SK-N-SH treated with all-trans-retinoic acid at 6 μM for 48 hours (cell line): Measurements from ENCODE around the gene LRP5.

Source experiments
- ATAC-seq: fragments of 200-7000 bp; cut with Tn5 transposase; 3 replicates; pipeline ENCODE4 v1.9.1; 2020; ENCODE audit warnings: mild to moderate bottlenecking, moderate library complexity
- BACH2 ChIP-seq: fragments of 250-450 bp; sonication (Bioruptor Pico); IDR thresholded peaks from 2 replicates; pipeline ENCODE4 v1.9.0; 2021; ENCODE audit warnings: mild to moderate bottlenecking, borderline replicate concordance
- CSDC2 ChIP-seq: fragments of 250-450 bp; sonication (Bioruptor Pico); IDR thresholded peaks from 2 replicates; pipeline ENCODE4 v1.5.0; 2020; ENCODE audit warnings: mild to moderate bottlenecking, moderate library complexity
- ESRRG ChIP-seq: fragments of 250-450 bp; sonication (Bioruptor Pico); IDR thresholded peaks from 2 replicates; pipeline ENCODE4 v1.6.1; 2021; ENCODE audit warnings: mild to moderate bottlenecking
- GLIS3 ChIP-seq: fragments of 250-450 bp; sonication (Bioruptor Pico); IDR thresholded peaks from 2 replicates; pipeline ENCODE4 v1.5.0; 2020; ENCODE audit warnings: mild to moderate bottlenecking, moderate library complexity
- ISL1 ChIP-seq: fragments of 250-450 bp; sonication (Bioruptor Pico); IDR thresholded peaks from 2 replicates; pipeline ENCODE4 v2.1.2; 2022; ENCODE audit warnings: mild to moderate bottlenecking, moderate library complexity
- OSR1 ChIP-seq: fragments of 250-450 bp; sonication (Bioruptor Pico); IDR thresholded peaks from 2 replicates; pipeline ENCODE4 v1.8.0; 2022; ENCODE audit warnings: moderate library complexity, mild to moderate bottlenecking, inconsistent platforms
- PPARA ChIP-seq: fragments of 250-450 bp; sonication (Bioruptor Pico); IDR thresholded peaks from 2 replicates; pipeline ENCODE4 v1.5.0; 2020; ENCODE audit warnings: mild to moderate bottlenecking, borderline replicate concordance
- RARB ChIP-seq: fragments of 250-450 bp; sonication (Bioruptor Pico); IDR thresholded peaks from 2 replicates; pipeline ENCODE4 v1.8.0; 2021; ENCODE audit warnings: mild to moderate bottlenecking, moderate library complexity
- SNAI2 ChIP-seq: fragments of 250-450 bp; sonication (Bioruptor Pico); IDR thresholded peaks from 2 replicates; pipeline ENCODE4 v1.5.0; 2020; ENCODE audit warnings: mild to moderate bottlenecking, moderate library complexity
- TCF4 ChIP-seq: fragments of 250-450 bp; sonication (Bioruptor Pico); IDR thresholded peaks from 2 replicates; pipeline ENCODE4 v1.8.0; 2021; ENCODE audit warnings: mild to moderate bottlenecking, moderate library complexity, borderline replicate concordance
- ZC3H10 ChIP-seq: fragments of 250-450 bp; sonication (Bioruptor Pico); IDR thresholded peaks from 2 replicates; pipeline ENCODE4 v1.5.1; 2021; ENCODE audit warnings: mild to moderate bottlenecking, moderate library complexity
- ZFP3 ChIP-seq: fragments of 250-450 bp; sonication (Bioruptor Pico); IDR thresholded peaks from 2 replicates; pipeline ENCODE4 v1.5.0; 2020; ENCODE audit warnings: mild to moderate bottlenecking, moderate library complexity
- ZFP30 ChIP-seq: fragments of 450-650 bp; formaldehyde crosslinking; IDR thresholded peaks from 2 replicates; pipeline ENCODE4 v1.5.0; 2022; ENCODE audit warnings: mild to moderate bottlenecking, moderate library complexity
- ZNF565 ChIP-seq: fragments of 450-650 bp; formaldehyde crosslinking; conservative IDR thresholded peaks from 2 replicates; pipeline ENCODE4 v1.5.0; 2020; ENCODE audit warnings: low read depth, mild to moderate bottlenecking, moderate library complexity
- ZNF70 ChIP-seq: fragments of 450-650 bp; formaldehyde crosslinking; IDR thresholded peaks from 2 replicates; pipeline ENCODE4 v1.5.0; 2020; ENCODE audit warnings: mild to moderate bottlenecking, moderate library complexity
- ZNF8 ChIP-seq: fragments of 450-650 bp; formaldehyde crosslinking; IDR thresholded peaks from 2 replicates; pipeline ENCODE4 v1.5.0; 2020; ENCODE audit warnings: mild to moderate bottlenecking, moderate library complexity
- TF ChIP-seq, protein P1 (sequence below): fragments of 250-450 bp; sonication (Bioruptor Pico); IDR thresholded peaks from 2 replicates; pipeline ENCODE4 v1.8.0; 2020; ENCODE audit warnings: mild to moderate bottlenecking, moderate library complexity, borderline replicate concordance
- TF ChIP-seq, protein P2 (sequence below): fragments of 250-450 bp; sonication (Bioruptor Pico); IDR thresholded peaks from 2 replicates; pipeline ENCODE4 v1.8.0; 2021; ENCODE audit warnings: low read depth, mild to moderate bottlenecking, moderate library complexity, borderline replicate concordance
- TF ChIP-seq, protein P3 (sequence below): fragments of 250-450 bp; sonication (Bioruptor Pico); IDR thresholded peaks from 2 replicates; pipeline ENCODE4 v1.5.1; 2020; ENCODE audit warnings: low read depth, mild to moderate bottlenecking, moderate library complexity
- TF ChIP-seq, protein P4 (sequence below): fragments of 250-450 bp; sonication (Bioruptor Pico); IDR thresholded peaks from 2 replicates; pipeline ENCODE4 v1.5.0; 2020; ENCODE audit warnings: mild to moderate bottlenecking, moderate library complexity
- TF ChIP-seq, protein P5 (sequence below): fragments of 250-450 bp; sonication (Bioruptor Pico); IDR thresholded peaks from 2 replicates; pipeline ENCODE4 v1.5.1; 2021; ENCODE audit warnings: mild to moderate bottlenecking, moderate library complexity

LRP5 gene

DNA sequence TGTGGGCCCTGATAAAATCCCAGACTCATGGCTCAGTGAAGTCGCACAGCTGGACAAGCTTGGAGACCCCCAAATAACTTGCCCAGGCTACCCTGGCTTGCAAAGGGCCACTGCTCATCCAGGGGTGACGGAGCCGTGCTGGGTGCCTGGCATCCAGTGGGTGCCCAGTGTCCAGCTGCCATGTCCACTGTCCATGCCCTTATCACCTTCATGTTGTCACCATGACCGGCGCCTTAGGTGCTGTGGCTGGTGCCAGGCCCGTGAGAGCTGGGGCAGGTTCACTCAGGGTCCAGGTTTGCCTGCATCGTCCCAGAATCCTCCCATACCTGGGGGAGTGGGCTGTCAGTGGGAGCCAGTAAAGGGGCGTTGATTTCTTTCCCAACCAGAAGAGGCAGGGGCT lies 57.4 kb downstream of the LRP5 start:
- TF ChIP-seq ZNF565 (CRISPR knock-in tag): no peak
- TF ChIP-seq ZNF8 (CRISPR knock-in tag): no peak
- no peak for TF ChIP-seq GLIS3 (CRISPR knock-in tag)
- TF ChIP-seq CSDC2 (CRISPR knock-in tag): no peak
- TF ChIP-seq RARB (CRISPR knock-in tag): no peak
- TF ChIP-seq, protein P1, sequence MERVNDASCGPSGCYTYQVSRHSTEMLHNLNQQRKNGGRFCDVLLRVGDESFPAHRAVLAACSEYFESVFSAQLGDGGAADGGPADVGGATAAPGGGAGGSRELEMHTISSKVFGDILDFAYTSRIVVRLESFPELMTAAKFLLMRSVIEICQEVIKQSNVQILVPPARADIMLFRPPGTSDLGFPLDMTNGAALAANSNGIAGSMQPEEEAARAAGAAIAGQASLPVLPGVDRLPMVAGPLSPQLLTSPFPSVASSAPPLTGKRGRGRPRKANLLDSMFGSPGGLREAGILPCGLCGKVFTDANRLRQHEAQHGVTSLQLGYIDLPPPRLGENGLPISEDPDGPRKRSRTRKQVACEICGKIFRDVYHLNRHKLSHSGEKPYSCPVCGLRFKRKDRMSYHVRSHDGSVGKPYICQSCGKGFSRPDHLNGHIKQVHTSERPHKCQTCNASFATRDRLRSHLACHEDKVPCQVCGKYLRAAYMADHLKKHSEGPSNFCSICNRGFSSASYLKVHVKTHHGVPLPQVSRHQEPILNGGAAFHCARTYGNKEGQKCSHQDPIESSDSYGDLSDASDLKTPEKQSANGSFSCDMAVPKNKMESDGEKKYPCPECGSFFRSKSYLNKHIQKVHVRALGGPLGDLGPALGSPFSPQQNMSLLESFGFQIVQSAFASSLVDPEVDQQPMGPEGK (CRISPR knock-in tag): no peak
- no peak for TF ChIP-seq ZC3H10 (CRISPR knock-in tag)
- no peak for TF ChIP-seq ZNF70 (CRISPR knock-in tag)
- TF ChIP-seq, protein P2, sequence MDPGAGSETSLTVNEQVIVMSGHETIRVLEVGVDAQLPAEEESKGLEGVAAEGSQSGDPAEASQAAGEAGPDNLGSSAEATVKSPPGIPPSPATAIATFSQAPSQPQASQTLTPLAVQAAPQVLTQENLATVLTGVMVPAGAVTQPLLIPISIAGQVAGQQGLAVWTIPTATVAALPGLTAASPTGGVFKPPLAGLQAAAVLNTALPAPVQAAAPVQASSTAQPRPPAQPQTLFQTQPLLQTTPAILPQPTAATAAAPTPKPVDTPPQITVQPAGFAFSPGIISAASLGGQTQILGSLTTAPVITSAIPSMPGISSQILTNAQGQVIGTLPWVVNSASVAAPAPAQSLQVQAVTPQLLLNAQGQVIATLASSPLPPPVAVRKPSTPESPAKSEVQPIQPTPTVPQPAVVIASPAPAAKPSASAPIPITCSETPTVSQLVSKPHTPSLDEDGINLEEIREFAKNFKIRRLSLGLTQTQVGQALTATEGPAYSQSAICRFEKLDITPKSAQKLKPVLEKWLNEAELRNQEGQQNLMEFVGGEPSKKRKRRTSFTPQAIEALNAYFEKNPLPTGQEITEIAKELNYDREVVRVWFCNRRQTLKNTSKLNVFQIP (CRISPR knock-in tag): no peak
- no peak for TF ChIP-seq PPARA (CRISPR knock-in tag)
- no peak for TF ChIP-seq ISL1 (CRISPR knock-in tag)
- no peak for TF ChIP-seq OSR1 (CRISPR knock-in tag)
- no peak for TF ChIP-seq TCF4
- TF ChIP-seq BACH2 (CRISPR knock-in tag): no peak
- TF ChIP-seq, protein P3, sequence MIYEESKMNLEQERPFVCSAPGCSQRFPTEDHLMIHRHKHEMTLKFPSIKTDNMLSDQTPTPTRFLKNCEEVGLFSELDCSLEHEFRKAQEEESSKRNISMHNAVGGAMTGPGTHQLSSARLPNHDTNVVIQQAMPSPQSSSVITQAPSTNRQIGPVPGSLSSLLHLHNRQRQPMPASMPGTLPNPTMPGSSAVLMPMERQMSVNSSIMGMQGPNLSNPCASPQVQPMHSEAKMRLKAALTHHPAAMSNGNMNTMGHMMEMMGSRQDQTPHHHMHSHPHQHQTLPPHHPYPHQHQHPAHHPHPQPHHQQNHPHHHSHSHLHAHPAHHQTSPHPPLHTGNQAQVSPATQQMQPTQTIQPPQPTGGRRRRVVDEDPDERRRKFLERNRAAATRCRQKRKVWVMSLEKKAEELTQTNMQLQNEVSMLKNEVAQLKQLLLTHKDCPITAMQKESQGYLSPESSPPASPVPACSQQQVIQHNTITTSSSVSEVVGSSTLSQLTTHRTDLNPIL (CRISPR knock-in tag): no peak
- TF ChIP-seq, protein P4, sequence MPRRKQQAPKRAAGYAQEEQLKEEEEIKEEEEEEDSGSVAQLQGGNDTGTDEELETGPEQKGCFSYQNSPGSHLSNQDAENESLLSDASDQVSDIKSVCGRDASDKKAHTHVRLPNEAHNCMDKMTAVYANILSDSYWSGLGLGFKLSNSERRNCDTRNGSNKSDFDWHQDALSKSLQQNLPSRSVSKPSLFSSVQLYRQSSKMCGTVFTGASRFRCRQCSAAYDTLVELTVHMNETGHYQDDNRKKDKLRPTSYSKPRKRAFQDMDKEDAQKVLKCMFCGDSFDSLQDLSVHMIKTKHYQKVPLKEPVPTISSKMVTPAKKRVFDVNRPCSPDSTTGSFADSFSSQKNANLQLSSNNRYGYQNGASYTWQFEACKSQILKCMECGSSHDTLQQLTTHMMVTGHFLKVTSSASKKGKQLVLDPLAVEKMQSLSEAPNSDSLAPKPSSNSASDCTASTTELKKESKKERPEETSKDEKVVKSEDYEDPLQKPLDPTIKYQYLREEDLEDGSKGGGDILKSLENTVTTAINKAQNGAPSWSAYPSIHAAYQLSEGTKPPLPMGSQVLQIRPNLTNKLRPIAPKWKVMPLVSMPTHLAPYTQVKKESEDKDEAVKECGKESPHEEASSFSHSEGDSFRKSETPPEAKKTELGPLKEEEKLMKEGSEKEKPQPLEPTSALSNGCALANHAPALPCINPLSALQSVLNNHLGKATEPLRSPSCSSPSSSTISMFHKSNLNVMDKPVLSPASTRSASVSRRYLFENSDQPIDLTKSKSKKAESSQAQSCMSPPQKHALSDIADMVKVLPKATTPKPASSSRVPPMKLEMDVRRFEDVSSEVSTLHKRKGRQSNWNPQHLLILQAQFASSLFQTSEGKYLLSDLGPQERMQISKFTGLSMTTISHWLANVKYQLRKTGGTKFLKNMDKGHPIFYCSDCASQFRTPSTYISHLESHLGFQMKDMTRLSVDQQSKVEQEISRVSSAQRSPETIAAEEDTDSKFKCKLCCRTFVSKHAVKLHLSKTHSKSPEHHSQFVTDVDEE: no peak
- TF ChIP-seq ZFP30 (CRISPR knock-in tag): no peak
- no peak for ATAC-seq

DNA sequence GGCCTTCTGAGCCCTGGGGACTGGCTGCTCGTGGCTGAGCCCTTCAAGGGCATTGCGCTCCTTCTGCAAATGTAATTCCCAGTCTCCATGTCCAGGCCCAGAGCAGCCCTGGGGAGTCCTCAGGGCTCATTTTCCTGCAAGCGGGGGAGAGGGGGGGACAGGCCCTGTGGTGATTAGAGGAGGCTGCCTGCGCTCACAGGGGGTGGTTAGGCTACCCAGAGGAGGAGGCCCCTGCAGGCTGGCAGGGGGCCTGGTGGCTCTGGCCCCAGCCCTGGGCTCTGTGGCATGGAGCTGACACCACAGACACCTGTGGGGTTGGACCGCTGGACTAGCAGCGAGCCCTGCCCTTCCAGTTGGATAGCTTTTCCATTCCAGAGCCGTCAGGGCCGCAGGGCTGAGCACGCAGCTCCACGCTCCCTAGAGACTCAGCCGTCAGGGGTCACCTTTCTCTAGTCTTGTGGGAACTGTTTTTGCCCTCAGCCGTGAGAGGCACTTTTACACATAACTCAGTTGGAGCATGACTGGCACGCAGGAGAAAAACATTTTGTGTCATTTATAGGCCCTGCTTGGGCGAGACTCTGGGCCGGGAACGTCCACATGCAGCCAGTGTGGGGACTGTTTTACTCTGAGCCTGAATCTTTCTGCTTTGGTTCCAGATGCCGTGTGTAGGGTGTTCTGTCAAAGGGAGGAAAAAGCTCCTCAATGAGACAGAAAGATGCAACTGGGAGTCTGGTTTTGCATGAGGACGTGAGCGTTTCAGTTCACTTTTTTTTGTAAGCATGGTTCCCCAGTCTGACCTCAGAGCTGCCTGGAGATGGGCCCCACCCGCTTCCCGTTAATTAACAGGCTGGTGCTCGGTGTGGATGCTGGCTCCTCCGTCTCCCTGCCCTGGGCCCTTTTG lies 58.1 kb downstream of the LRP5 start:
- TF ChIP-seq OSR1 (CRISPR knock-in tag) (no peak), ZFP30 (CRISPR knock-in tag) (no peak)
- no peak for ATAC-seq

DNA sequence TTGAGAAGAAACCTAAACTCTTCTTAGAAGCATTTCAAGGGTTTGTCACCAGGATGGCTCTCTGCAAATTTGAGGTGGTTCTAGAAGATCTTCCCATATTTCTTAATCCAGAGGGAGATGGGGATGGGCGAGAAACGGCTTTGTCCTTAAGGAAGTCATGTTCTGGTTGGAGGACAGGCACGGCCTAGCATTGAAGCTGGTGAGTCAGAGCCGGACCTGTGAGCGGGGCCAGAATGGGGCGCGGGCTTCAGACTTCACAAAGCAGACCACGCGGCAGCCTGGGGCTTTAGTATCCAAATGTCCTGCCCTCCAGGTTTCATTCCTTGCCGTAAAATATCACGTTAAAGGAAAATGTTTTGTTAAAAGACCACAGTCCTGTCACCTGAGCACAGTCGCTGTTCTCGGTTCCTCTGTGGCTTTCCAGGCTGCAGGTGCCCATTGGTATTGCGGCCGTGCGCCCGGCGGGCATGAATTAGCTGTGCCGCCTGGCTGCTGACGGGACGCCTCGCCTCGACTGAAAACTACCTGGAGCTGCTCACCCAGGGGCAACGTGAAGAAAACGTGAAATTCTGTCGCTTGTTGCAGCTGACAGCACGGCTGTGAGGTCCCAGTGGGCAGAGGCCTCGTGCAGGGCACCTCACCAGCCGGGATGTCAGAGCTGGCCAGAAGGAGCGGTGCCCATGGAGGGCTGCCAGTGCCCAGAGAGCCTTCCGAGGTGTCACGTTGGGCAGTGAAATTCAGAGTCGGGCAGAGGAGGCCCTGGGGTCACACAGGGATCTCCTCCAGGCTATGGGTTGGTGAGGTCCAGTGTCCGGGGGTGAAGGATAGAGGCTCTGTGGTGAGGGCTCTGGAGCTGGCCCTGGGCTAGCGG lies 59.0 kb downstream of the LRP5 start:
- TF ChIP-seq GLIS3 (CRISPR knock-in tag): no peak
- TF ChIP-seq BACH2 (CRISPR knock-in tag): no peak
- TF ChIP-seq PPARA (CRISPR knock-in tag): no peak
- TF ChIP-seq, protein P4: no peak
- TF ChIP-seq, protein P5, sequence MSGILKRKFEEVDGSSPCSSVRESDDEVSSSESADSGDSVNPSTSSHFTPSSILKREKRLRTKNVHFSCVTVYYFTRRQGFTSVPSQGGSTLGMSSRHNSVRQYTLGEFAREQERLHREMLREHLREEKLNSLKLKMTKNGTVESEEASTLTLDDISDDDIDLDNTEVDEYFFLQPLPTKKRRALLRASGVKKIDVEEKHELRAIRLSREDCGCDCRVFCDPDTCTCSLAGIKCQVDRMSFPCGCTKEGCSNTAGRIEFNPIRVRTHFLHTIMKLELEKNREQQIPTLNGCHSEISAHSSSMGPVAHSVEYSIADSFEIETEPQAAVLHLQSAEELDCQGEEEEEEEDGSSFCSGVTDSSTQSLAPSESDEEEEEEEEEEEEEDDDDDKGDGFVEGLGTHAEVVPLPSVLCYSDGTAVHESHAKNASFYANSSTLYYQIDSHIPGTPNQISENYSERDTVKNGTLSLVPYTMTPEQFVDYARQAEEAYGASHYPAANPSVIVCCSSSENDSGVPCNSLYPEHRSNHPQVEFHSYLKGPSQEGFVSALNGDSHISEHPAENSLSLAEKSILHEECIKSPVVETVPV (CRISPR knock-in tag): no peak
- no peak for TF ChIP-seq ZFP30 (CRISPR knock-in tag)
- no peak for TF ChIP-seq ZNF8 (CRISPR knock-in tag)
- TF ChIP-seq ZNF70 (CRISPR knock-in tag): no peak
- TF ChIP-seq OSR1 (CRISPR knock-in tag): no peak
- TF ChIP-seq, protein P3 (CRISPR knock-in tag): no peak
- TF ChIP-seq ZFP3 (CRISPR knock-in tag): no peak
- no peak for TF ChIP-seq SNAI2
- no peak for TF ChIP-seq ESRRG
- no peak for TF ChIP-seq CSDC2 (CRISPR knock-in tag)
- no peak for TF ChIP-seq ZNF565 (CRISPR knock-in tag)
- TF ChIP-seq RARB (CRISPR knock-in tag): no peak
- no peak for ATAC-seq
